GM10266 (cell line): ENCODE data around the gene RPL19.

Experiments
- DNase-seq: peaks from one replicate; pipeline ENCODE4 v3.0.0; 2012; ENCODE audit errors: extremely low spot score
- TF ChIP-seq, protein P1 (sequence below): IDR thresholded peaks from 2 replicates; pipeline ENCODE4 v1.5.1; 2012; ENCODE audit warnings: mild to moderate bottlenecking, low read depth; ENCODE audit not compliant: control insufficient read depth, insufficient read depth; ENCODE audit errors: missing control alignments

Gene RPL19

GRCh38 chr17:39252788-39253460 is 52.8 kb downstream of the RPL19 start:
- no peak for DNase-seq
- TF ChIP-seq, protein P1, sequence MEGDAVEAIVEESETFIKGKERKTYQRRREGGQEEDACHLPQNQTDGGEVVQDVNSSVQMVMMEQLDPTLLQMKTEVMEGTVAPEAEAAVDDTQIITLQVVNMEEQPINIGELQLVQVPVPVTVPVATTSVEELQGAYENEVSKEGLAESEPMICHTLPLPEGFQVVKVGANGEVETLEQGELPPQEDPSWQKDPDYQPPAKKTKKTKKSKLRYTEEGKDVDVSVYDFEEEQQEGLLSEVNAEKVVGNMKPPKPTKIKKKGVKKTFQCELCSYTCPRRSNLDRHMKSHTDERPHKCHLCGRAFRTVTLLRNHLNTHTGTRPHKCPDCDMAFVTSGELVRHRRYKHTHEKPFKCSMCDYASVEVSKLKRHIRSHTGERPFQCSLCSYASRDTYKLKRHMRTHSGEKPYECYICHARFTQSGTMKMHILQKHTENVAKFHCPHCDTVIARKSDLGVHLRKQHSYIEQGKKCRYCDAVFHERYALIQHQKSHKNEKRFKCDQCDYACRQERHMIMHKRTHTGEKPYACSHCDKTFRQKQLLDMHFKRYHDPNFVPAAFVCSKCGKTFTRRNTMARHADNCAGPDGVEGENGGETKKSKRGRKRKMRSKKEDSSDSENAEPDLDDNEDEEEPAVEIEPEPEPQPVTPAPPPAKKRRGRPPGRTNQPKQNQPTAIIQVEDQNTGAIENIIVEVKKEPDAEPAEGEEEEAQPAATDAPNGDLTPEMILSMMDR: no peak
